ENCODE results near the gene SLC39A7.
A peak's percentile ranks its signal among the peaks of the same experiment; 100 is the strongest.

The SLC39A7 gene

GRCh38 chr6:33200219-33201146 lies at the start of gene SLC39A7, which contains the start of gene RXRB:
Gene SLC39A7, plus strand, starts transcription at chr6:33200867. Its CDS starts 379 bp downstream, at chr6:33201246.
Gene RXRB, minus strand, starts transcription at chr6:33200665. Its CDS starts 189 bp downstream, at chr6:33200476.
- H3K27ac ChIP-seq (ENCODE audit: low read depth, low read length): peak within 1 kb of the TSS; percentile 87
- H3F3A ChIP-seq (ENCODE audit: control insufficient read depth, insufficient read depth): peaks cover 15% of the 10 kb centered on the region
- H3K9me3 ChIP-seq (ENCODE audit: control insufficient read depth, insufficient read depth, low read length): no peaks in the 10 kb centered on the region
- H3K4me2 ChIP-seq (ENCODE audit: low read length): peak within 1 kb of the TSS; percentile 98
- no peaks in the 10 kb centered on the region for H3K27me3 ChIP-seq (ENCODE audit: control insufficient read depth, low read length)
- peaks cover 61% of the 10 kb centered on the region for H3K36me3 ChIP-seq (ENCODE audit: control insufficient read depth, low read length)
- peaks cover 56% of the 10 kb centered on the region for H3K79me2 ChIP-seq (ENCODE audit: control insufficient read depth, low read length)
- H3K9me2 ChIP-seq (replicated peaks; ENCODE audit: control insufficient read depth, low read length): no peaks in the 10 kb centered on the region
- TF ChIP-seq EZH2phosphoT487 (IDR thresholded peaks at IDR 0.05; ENCODE audit: borderline replicate concordance, low read length): no peak
- no peak for TF ChIP-seq CTCF (IDR thresholded peaks at IDR 0.05; ENCODE audit: low read depth, low read length, poor library complexity, severe bottlenecking)
- peak within 1 kb of the TSS; percentile 91 for H3K4me3 ChIP-seq (ENCODE audit: low read length)
- H3K4me1 ChIP-seq (ENCODE audit: control insufficient read depth, low read length): peaks cover 55% of the 10 kb centered on the region
- H4K20me1 ChIP-seq (ENCODE audit: control insufficient read depth, insufficient read depth, low read depth, low read length): 0 out of 2 replicates have a peak, but pooled peaks cover 4% of the 10 kb centered on the region

GRCh38 chr6:33151050-33151449 lies 49.6 kb upstream of the SLC39A7 start:
- Histone ChIP-seq H3K27ac (ENCODE audit: low read depth, low read length) (no peak overlapping the region), H3K79me2 (ENCODE audit: control insufficient read depth, low read length) (no peaks in the 10 kb centered on the region), H3K9me2 (replicated peaks; ENCODE audit: control insufficient read depth, low read length) (no peaks in the 10 kb centered on the region), H3K4me3 (ENCODE audit: low read length) (no peak overlapping the region), H3K36me3 (ENCODE audit: control insufficient read depth, low read length) (no peaks in the 10 kb centered on the region), H4K20me1 (ENCODE audit: control insufficient read depth, insufficient read depth, low read depth, low read length) (no peaks in the 10 kb centered on the region), H3K9me3 (ENCODE audit: control insufficient read depth, insufficient read depth, low read length) (peaks cover 3% of the 10 kb centered on the region), H3K4me2 (ENCODE audit: low read length) (no peak overlapping the region), H3K27me3 (ENCODE audit: control insufficient read depth, low read length) (peaks cover 12% of the 10 kb centered on the region), H3K4me1 (ENCODE audit: control insufficient read depth, low read length) (no peaks in the 10 kb centered on the region), H3F3A (ENCODE audit: control insufficient read depth, insufficient read depth) (no peaks in the 10 kb centered on the region)
- TF ChIP-seq EZH2phosphoT487 (IDR thresholded peaks at IDR 0.05; ENCODE audit: borderline replicate concordance, low read length) (no peak), CTCF (IDR thresholded peaks at IDR 0.05; ENCODE audit: low read depth, low read length, poor library complexity, severe bottlenecking) (no peak)

GRCh38 chr6:33154349-33154748 lies 46.3 kb upstream of the SLC39A7 start:
- Histone ChIP-seq H3K36me3 (ENCODE audit: control insufficient read depth, low read length) (no peaks in the 10 kb centered on the region), H4K20me1 (ENCODE audit: control insufficient read depth, insufficient read depth, low read depth, low read length) (no peaks in the 10 kb centered on the region), H3K4me3 (ENCODE audit: low read length) (no peak overlapping the region), H3K9me3 (ENCODE audit: control insufficient read depth, insufficient read depth, low read length) (peaks cover 3% of the 10 kb centered on the region), H3K4me1 (ENCODE audit: control insufficient read depth, low read length) (no peaks in the 10 kb centered on the region), H3K27ac (ENCODE audit: low read depth, low read length) (no peak overlapping the region), H3K9me2 (replicated peaks; ENCODE audit: control insufficient read depth, low read length) (no peaks in the 10 kb centered on the region), H3F3A (ENCODE audit: control insufficient read depth, insufficient read depth) (no peaks in the 10 kb centered on the region), H3K79me2 (ENCODE audit: control insufficient read depth, low read length) (no peaks in the 10 kb centered on the region), H3K4me2 (ENCODE audit: low read length) (no peak overlapping the region), H3K27me3 (ENCODE audit: control insufficient read depth, low read length) (peaks cover 8% of the 10 kb centered on the region)
- no peak for TF ChIP-seq CTCF (IDR thresholded peaks at IDR 0.05; ENCODE audit: low read depth, low read length, poor library complexity, severe bottlenecking)
- no peak for TF ChIP-seq EZH2phosphoT487 (IDR thresholded peaks at IDR 0.05; ENCODE audit: borderline replicate concordance, low read length)
